DMS79 treated with DMSO at 0.1 percent for 48 hours (cell line): ENCODE results near the gene RNF130.
"Not testable (repeated sequence)": the region's sequence is repeated elsewhere in the genome, so short reads cannot be mapped to it uniquely, and the experiment has no call there.

Experiments used
- DNase-seq: peaks from one replicate; lab custom pipeline; 2025; lab: John Stamatoyannopoulos, UW

The RNF130 gene

GRCh38 chr5:180018347-180019060 is 53.1 kb downstream of the RNF130 start:
- DNase-seq, result no peak

GRCh38 chr5:180015523-180015922 is 56.0 kb downstream of the RNF130 start:
- DNase-seq, result not testable (repeated sequence)

GRCh38 chr5:180013678-180014077 is 57.9 kb downstream of the RNF130 start:
- DNase-seq, result no peak

- no peak for DNase-seq
These were observed 59.2 kb downstream of the RNF130 start for GRCh38 chr5:180012316-180012715.

- DNase-seq, result no peak
These were observed 60.9 kb downstream of the RNF130 start for GRCh38 chr5:180010636-180011035.

- no peak for DNase-seq
These were observed 62.0 kb downstream of the RNF130 start for GRCh38 chr5:180009581-180009980.

- DNase-seq, result no peak
These were observed 63.1 kb downstream of the RNF130 start for GRCh38 chr5:180008433-180008832.

GRCh38 chr5:180007582-180007981 is 64.0 kb downstream of the RNF130 start:
- no peak for DNase-seq

- DNase-seq, result no peak
These were observed 65.4 kb downstream of the RNF130 start for GRCh38 chr5:180006141-180006540.

GRCh38 chr5:180003127-180003526 is 68.4 kb downstream of the RNF130 start:
- DNase-seq, result no peak

GRCh38 chr5:180001742-180002141 is 69.8 kb downstream of the RNF130 start:
- DNase-seq, result no peak

GRCh38 chr5:180001136-180001535 is 70.4 kb downstream of the RNF130 start:
- DNase-seq, result no peak

GRCh38 chr5:179998485-179998884 is 73.1 kb downstream of the RNF130 start:
- DNase-seq, result no peak

- no peak for DNase-seq
These were observed 76.8 kb downstream of the RNF130 start for GRCh38 chr5:179994583-179995323.

- DNase-seq, result not testable (repeated sequence)
These were observed 78.7 kb downstream of the RNF130 start for GRCh38 chr5:179992855-179993254.

GRCh38 chr5:179991106-179991505 is 80.5 kb downstream of the RNF130 start:
- no peak for DNase-seq

GRCh38 chr5:179990525-179990924 is 81.0 kb downstream of the RNF130 start:
- DNase-seq, result not testable (repeated sequence)

GRCh38 chr5:179986328-179986727 is 85.2 kb downstream of the RNF130 start:
- DNase-seq, result no peak

GRCh38 chr5:179981636-179982035 is 89.9 kb downstream of the RNF130 start:
- no peak for DNase-seq

GRCh38 chr5:179980767-179981166 is 90.8 kb downstream of the RNF130 start:
- DNase-seq, result no peak

GRCh38 chr5:179978792-179979191 is 92.8 kb downstream of the RNF130 start:
- DNase-seq, result no peak

- no peak for DNase-seq
These were observed 95.8 kb downstream of the RNF130 start for GRCh38 chr5:179975713-179976134.

GRCh38 chr5:179974946-179975712 is 96.4 kb downstream of the RNF130 start:
- peak; percentile 51 for DNase-seq
